Astrocyte of the spinal cord (primary cell): ENCODE results near the gene UQCC3.
A peak's percentile ranks its signal among the peaks of the same experiment; 100 is the strongest.

Experiments
- DNase-seq: peaks from one replicate; pipeline ENCODE4 v3.0.0; 2011; ENCODE audit warnings: low read depth, low spot score
- H3K4me3 ChIP-seq: 2 replicates; pipeline ENCODE4 v1.5.1; 2011; ENCODE audit warnings: low read depth, mild to moderate bottlenecking, low read length, moderate library complexity
- CTCF ChIP-seq: IDR thresholded peaks from 2 replicates; pipeline ENCODE4 v1.5.1; 2012; ENCODE audit warnings: low read depth, mild to moderate bottlenecking, low read length, inconsistent platforms
- in situ Hi-C: cut with HindIII; loops from 2 replicates; pipeline ENCODE4 v1.10.0; 2017; ENCODE audit warnings: low sequenced_read_pairs

The UQCC3 gene

GRCh38 chr11:62671608-62672389, at the start of gene UQCC3, which contains the start of gene LBHD1:
Gene UQCC3 (plus strand): TSS chr11:62671673. CDS start chr11:62671746, 73 bp downstream.
Gene LBHD1 (minus strand): TSS chr11:62672267. CDS start chr11:62670031, 2,236 bp downstream.
- in situ Hi-C loops = no loop called here
- peak; percentile 92 for DNase-seq
- TF ChIP-seq CTCF = no peak
- peak within 1 kb of the TSS; percentile 82 for H3K4me3 ChIP-seq

- no peak for DNase-seq
- in situ Hi-C loops = no loop called here
- TF ChIP-seq CTCF = no peak
- no peak overlapping the region for H3K4me3 ChIP-seq
These were observed 48.9 kb upstream of the UQCC3 start for GRCh38 chr11:62622476-62623089.

- in situ Hi-C loops = no loop called here
These were observed 43.8 kb upstream of the UQCC3 start for GRCh38 chr11:62627713-62628112.

GRCh38 chr11:62632492-62632891, 39.0 kb upstream of the UQCC3 start:
- in situ Hi-C loops = no loop called here
- no peak overlapping the region for H3K4me3 ChIP-seq
- no peak for DNase-seq
- no peak for TF ChIP-seq CTCF

More at GRCh38 chr11:62627713-62628112, 43.8 kb upstream of the UQCC3 start:
- H3K4me3 ChIP-seq = no peak overlapping the region
- DNase-seq = no peak
- TF ChIP-seq CTCF = no peak

GRCh38 chr11:62644220-62644619, 27.3 kb upstream of the UQCC3 start:
- no peak overlapping the region for H3K4me3 ChIP-seq
- no peak for DNase-seq
- no peak for TF ChIP-seq CTCF
- in situ Hi-C loops = no loop called here

- in situ Hi-C loops = no loop called here
- TF ChIP-seq CTCF = no peak
- no peak for DNase-seq
These were observed 25.9 kb upstream of the UQCC3 start for GRCh38 chr11:62645671-62645945.

More at GRCh38 chr11:62645671-62645945, 25.9 kb upstream of the UQCC3 start:
- peak overlapping the region; percentile 96 for H3K4me3 ChIP-seq
